Dedifferentiated amniotic fluid mesenchymal stem cell (primary cell): ENCODE data around the gene UBL7.

Experiments
- DNase-seq: peaks from one replicate; pipeline ENCODE4 v3.0.0-alpha.2; 2016; ENCODE audit errors: extremely low spot score

Gene UBL7

DNA sequence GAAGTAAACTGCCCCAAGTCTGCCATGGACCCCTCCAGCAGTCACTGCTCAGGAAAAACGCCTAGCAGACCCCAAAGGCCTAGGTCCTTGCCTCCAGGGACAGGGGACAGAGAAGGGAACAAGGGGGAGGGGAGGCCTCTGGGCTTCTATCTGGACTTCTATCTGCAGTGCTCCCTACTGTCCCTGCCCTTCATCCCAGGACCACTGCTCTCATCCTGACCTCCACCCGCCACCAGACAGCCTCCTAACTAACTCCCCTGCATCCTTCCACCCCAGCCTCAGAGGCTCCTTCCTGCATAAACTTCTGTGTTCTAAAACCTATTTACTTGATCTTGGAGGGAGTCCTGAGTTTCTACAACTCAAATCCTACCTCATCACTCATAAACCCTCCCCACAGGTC lies 52.6 kb downstream of the UBL7 start:
- no peak for DNase-seq

DNA sequence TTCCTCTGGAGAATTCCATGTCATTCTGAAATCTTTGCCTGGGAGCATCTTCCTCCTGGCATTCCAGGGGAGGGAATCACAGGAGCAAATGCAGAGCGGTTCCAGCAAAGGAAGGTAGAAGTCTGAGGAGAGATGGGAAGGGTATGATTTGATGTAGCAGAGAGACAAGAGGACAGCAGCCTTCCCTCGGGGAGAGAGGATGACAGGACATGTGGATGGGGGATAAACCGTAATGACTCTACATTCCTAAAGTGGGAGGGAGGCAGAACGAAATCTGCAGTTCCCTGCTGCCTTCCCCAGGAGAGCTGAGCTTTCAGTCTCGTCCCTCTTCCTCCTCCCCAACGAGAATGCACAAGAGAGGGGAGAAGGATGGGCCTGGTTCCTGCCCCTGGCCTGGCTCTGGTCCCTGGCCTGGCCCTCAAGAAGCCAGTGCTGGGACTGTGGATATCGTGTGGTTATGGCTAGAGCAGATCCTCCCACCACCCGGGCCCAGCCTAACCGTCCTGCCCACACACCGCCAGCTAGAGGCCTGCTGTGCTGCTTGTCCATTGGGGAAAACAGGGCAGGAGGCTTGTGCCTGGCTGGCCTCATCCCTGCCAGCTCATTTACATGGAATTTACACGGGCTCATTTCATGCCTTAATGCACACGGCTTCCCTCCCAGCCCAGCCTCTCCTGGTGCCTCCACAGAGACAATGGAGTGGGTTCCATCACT lies 53.8 kb downstream of the UBL7 start:
- DNase-seq = peak; percentile 76

DNA sequence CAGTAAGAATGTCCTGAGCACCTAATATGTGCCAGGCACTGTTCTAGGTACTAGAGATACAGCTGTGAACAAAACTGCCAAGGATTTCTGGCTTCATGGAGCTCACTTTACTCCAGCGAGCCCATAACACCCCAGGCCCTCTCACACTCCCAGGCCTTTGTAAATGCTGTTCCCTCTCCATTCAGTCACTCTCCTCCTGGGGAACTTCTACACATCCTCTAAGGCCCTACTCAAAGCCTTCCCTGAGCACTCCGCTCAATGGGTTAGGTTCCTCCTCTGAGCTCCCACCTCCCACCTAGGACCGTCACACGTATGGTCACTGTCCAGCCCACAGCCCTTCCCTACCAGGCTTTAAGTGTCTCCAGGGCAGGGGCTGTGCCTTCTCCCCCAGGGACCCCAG lies 54.4 kb downstream of the UBL7 start:
- DNase-seq = no peak

DNA sequence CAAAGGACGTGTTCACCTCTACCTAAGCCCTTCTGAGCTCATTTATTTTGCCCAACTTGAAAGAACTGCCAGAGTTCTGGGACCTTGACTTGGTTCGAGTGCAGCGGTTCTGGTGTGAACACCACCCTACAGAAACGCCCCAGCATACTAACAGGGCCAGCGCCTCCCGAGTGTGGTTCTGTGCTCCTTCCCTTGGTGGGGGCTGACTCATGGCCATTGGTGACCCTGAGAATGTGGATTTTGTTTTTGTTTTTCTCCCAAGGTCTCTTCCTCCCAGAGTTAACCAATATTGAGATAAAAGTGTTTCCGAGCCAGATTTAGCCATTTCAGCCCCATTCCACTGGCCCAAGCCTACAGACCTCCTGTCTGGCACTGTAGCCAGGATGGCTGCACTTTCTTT lies 55.1 kb downstream of the UBL7 start:
- DNase-seq = no peak

DNA sequence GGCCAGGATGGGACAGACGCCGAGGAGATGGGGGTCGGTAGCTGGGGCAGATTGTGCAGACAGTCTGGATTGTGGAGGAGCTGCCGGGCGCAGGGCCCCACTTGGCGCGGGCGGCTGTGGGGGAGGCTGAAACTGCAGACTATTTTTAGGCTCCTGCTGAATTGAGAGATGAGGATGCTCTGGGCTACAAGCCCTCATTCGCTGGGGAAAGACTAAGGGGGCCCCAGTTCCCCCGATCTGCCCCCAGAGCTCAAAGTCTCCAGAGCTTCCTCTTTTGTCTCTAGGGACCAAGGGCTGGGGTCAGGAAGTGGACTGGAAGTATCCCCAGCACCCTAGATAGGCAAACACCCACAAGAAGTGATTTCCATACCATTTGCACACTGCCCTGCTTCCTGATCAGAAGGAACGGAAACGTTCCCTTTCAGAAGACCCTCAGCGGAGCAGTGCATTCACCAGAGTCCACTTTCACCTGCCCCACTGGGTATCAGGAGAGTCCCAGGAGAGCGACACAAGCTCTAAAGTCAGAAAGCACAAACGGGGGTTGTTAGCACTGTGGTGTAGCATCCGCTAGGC lies 56.9 kb downstream of the UBL7 start:
- no peak for DNase-seq

DNA sequence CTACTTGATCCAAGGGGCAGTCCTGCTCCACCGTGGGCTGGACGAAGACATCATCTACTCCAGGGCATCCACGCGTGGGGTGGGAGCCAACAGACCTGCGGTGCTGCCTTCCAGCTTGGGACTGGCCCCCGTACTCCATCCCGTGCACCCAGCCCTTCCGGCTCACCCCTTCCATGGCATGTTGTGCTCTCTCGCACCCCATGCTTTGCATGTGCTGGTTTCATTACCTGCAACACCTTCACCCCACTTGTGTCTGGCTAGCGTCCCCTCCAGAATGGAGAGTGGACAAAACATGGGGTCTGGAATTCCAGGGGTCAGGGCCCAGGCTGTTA lies 57.4 kb downstream of the UBL7 start:
- DNase-seq = no peak

DNA sequence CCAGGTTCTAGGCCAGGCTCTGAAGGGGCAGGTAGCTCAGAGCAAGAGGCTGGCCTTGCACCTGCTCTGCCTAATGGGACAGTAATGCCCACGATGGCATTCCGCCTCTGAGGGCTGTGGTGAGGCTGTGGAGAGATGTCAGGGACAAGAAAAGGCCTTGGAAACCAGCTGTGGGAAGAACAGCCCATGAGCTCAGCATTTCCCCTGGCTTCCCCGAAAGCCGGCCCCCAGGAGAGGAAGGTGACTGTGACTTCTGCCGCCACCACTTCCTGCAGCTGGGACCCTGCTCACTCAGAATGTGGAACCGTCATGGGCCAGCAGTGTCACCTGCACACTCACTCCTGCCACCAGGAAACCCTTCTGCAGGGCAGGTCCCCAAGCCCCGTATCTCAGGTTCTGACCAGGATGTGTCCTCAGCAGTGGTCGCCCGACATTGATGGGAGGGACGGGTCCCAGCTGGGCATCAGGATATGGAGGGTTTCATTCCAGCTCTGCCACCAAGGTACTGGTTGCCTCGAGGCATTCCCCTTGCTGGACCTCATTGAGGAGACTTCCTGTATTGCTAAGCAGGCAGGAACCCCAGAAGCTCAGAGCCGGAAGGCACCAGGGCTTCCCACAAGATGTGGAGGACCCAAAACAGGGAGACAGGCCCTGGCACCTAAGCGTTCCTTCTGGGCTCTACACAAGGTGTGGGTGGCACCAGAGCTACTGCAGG lies 57.9 kb downstream of the UBL7 start:
- no peak for DNase-seq

DNA sequence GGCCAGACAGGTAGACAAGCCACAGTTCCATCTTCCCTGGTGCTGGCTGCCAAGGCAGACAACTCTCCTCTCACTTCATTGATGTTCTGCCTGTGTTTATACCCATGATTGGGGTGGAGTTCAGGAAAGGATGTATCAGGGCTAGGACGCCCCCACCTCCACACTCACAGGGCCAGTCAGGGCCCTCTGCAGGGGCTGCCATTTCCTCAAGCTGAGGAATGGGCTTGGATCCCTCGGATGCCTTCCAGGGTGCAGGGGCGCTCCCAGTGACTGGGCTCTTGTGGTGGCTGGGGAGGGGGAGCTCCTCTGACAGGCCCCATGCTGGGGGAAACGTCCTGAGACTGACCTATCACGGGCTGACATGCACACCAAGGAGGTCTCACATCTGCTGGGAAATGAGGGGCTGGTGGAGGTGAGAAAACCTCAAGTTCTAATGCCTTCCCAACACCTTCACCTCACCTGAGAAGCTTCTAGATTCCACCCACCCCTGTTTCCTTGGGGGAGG lies 58.6 kb downstream of the UBL7 start:
- no peak for DNase-seq

DNA sequence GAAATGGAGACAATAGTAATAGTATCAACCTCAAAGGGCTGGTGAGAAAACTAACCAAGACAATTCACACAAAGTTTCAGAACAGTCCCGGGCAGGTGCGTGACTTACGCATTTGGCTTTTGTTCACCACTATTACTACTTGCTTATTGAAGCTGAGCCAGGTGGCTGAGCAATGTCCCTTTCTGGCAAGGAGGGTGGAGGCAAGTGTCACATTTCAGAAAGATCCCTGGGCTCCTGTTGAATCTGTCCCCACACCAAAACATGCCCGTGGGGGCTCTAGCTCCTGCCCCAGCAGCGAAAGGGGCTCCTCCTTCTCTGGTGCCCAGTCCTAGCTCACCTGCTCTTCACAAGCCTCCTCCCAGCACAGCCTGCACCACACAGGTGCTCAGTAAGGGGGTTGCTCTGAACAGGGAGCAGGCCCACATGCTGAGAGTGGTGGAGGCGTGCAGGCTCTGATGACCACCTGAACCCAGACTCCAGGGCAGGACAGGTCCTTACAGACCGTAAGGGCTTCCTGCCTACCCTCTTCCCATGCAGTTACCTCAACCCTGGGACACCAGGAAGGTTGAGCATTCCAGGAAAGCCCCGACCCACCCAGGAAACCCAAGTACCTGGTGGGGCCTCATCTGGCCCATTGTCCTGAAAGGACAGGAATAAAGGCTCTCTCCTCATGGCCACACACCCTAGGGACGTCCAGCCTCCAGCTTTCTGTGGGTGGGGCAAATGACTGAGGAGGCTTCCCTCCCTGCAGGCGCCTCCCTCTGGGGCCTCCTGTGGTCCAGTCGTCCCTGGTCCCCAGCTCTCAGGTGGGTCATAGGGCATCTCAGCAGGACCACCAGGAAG lies 59.8 kb downstream of the UBL7 start:
- no peak for DNase-seq

DNA sequence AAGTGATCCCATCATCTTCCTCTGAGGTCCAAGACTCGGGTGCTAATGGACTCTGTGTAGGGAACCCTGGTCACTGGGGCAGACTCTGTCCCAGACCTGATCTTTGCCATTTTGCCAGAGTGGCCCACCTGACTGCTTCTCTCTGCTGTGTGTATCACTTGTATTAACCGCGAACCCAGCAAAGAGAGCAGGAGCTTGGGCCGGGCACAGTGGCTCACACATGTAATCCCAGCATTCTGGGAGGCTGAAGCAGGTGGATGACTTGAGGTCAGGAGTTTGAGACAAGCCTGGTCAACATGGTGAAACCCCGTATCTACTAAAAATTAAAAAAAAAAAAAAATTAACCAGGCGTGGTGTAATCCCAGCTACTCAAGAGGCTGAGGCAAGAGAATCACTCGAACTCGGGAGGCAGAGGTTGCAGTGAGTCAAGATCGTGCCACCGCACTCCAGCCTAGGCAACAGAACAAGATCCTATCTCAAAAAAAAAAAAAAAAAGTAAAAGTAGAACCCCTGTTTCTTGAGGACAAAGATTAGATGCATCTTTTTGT lies 60.6 kb downstream of the UBL7 start:
- DNase-seq = no peak

DNA sequence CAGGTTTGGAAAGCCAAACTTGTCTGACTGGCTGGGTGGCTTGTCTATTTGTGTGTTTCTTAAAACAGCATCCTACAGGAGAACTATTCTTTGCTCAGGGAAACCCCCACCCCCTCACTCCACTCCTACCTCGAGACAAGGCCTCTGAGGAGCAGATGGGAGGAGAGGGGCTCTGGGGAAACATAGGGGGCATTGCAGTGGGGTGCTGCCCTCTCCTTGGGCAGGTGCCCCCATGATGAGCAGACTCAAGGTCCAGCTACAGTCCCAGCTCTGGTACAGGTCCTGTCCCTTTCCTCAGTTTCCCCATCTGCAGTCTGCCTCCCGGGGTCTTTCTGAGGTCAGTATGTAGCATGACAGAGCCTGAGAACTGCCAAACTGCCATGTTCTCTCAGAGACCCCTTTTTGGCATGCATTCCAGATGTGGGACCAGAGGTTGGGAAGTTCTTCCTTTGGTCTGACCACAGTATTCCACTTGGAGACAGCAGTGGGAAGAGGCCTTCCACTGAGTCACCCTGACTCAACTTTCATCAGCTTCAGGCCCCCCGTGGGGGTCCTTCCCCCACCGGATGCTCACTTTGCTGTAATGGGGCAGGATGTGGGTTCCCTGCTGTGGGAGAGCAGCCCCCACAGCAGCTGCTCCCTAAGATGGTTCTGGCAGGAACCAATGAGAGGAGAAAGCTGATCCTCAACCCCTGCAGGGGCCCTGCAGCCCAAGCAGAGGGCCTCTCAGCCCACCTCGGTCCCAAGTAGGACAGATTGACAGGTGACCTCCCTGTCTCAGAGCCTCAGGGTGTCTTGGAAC lies 61.2 kb downstream of the UBL7 start:
- DNase-seq = no peak

DNA sequence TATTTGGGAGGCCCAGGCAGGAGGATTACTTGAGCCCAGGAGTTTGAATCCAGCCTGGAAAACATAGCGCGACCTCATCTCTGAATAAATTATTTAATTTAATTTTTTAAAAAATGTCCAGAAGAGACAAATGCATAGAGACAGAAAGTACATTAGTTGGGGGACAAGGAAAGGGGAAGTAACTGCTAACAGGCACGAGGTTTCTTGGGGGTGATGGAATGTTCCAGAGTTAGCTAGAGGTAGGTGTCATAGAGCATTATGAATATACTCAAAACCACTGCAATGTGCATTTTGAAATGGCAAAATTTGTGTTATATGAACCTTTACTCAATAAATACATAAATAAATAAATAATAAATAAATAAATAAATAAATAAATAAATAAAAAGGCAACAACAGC lies 61.9 kb downstream of the UBL7 start:
- no peak for DNase-seq

DNA sequence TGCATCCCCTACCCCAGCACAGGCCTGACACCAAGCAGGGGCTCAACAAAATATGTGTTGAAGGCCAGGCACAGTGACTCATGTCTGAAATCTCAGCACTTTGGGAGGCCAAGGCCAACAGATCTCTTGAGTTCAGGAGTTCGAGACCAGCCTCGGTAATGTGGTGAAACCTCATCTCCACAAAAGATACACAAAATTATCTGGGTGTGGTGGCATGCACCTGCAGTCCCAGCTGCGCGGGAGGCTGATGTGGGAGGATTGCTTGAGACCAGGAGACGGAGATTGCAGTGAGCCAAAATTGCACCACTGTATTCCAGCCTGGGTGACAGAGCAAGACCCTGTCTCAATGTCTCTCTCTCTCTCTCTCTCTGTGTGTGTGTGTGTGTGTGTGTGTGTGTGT lies 62.8 kb downstream of the UBL7 start:
- DNase-seq = no peak

DNA sequence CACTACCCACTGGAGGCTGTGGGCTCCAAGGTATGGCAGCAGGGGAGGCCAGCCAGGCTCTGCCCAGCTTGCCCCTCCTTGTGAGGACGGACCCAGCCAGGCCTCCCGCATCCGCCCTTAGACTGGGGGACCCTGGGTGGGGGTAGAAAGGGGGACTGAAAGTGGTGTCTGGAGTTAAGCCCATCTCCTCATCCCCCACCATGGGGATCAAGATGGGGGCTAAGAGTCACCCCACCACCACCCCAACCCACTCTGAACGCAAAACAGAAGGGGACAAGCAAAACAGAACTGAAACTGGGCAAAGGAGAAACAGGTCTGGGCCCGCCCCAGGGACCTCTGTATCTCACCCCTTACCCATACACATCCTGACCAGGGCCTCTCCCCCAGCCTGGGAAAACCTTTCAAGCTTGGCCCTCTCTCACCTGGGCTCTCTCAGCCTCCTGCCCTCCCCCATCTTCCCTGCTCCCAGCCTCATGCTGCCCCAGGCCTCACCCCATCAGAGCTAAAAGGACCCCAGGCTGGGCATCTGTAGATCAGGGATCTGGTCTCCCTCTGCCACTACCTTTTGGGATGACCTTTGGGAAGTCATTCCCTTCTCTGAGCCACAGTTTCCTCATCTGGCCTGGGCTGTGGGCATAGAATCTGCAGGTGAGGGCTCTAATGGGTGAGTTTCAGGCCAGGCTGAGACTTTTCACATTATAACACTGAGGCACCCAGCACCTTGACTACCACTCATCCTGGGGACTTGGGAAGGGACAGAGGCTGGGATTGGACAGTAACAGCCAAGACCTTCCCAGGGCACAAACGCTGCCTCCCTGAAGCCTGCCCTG lies 63.5 kb downstream of the UBL7 start:
- no peak for DNase-seq

DNA sequence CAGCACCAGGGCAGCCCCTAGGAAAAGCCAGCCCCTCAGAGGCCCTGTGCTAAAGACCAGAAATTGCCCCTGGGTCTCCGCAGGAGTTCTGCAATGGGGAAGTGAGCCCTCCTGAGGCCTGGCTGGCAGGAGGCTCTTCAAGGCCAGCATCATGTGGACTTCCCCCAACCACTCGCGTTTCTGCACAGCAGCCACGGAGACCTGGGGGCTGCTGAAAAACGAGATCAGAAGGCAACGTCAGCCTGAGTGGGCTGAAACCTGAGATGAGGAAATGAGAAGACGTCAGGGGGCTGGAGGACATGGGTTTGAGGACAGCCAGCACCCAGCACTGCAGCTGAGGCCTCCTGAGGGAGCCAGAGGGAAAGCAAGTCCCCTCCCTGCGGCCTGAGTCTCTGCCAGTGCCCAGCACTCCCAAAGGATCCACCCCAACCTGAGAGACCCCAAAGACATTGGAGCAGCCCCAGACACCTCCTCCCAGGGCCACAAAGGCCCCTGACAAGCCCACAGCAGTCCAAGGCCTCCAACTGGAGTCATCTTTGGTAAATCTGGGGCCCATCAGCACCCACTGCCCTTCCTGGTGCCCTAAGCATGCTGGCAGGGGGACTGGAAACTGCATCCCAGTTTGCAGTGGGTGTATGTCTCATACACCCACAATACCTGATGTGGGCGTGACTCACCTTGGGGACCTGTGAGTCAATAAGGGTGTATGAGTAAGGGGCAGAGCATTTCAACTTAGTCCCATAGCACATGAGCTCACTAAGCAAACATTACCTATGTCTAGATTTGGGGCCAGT lies 64.3 kb downstream of the UBL7 start:
- DNase-seq = no peak

DNA sequence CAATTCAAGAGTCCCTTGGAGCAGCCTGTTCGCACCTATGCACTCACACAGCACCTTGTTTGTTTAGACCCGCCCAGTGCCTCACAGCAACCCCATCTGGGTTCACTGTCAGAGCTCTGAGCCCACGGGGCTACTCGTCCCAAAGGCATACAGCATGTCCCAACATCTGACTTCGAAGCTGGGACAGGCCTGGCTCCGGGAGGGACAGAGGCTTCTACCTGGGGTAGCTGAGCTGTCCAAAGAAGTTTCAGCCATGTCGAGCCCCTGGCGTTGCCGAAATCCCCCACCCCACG lies 64.9 kb downstream of the UBL7 start:
- no peak for DNase-seq
